ENCODE measurements around the gene MEPE.

GRCh38 chr4:87835743-87836142 is 3.0 kb downstream of the MEPE start:
- TF ChIP-seq CTCF (IDR thresholded peaks at IDR 0.05) (no peak), EZH2 (IDR thresholded peaks at IDR 0.05; ENCODE audit: borderline replicate concordance, insufficient read depth, low read depth, low read length, poor library complexity, severe bottlenecking) (no peak)
